Activated CD8-positive, alpha-beta memory T cell treated with anti-CD3 and anti-CD28 coated beads, Interleukin-2, amount 50 U/mL, for 48 hours (primary cell): ENCODE data around the gene ROCK2.
A peak's percentile ranks its signal among the peaks of the same experiment; 100 is the strongest.
"Not testable (repeated sequence)": the region's sequence is repeated elsewhere in the genome, so short reads cannot be mapped to it uniquely, and the experiment has no call there.

Source experiments
- DNase-seq: peaks from one replicate; pipeline ENCODE4 v3.0.0-alpha.2; 2020

ROCK2 gene

DNA sequence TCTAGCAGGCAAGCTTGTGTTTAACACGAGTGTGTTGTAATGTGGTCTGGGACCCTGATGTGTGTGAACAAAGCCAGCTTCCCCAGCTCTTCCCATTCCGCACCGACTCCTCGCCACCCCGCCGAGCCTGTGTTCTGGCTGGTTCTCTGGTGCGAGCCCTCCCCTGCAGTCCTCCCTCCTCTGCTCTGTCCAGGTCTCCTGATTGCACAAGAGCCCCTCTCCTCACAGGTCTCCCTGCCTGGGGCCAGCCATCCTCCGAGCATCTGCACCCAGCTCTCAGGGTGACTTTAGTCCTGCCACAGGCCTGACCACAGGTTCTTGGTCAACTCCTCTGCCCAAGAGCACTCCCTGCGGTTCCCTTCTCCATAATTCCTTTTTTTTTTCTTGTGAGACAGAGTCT, 175.9 kb downstream of the ROCK2 start:
- DNase-seq: no peak

DNA sequence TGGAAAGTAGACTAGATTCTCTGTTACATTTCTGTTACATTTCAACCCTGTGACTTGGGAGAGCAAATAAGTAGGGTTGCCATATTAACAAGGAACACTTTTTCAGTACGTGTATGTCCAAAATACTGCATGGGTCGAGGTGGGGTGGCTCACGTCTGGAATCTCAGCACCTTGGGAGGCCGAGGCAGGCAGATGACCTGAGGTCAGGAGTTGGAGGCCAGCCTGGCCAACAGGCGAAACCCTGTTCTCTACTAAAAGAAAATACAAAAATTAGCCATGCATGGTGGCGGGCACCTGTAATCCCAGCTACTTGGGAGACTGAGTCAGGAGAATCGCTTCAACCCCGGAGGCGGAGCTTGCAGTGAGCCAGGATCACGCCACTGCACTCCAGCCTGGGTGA, 178.0 kb downstream of the ROCK2 start:
- no peak for DNase-seq

- DNase-seq: not testable (repeated sequence)
Measured at GRCh38 chr2:11165046-11165445, 179.4 kb downstream of the ROCK2 start.

- DNase-seq: no peak
Measured at GRCh38 chr2:11163439-11164317, 180.8 kb downstream of the ROCK2 start.

- no peak for DNase-seq
Measured at GRCh38 chr2:11161747-11162146, 182.7 kb downstream of the ROCK2 start.

GRCh38 chr2:11160731-11161455, 183.5 kb downstream of the ROCK2 start:
- DNase-seq: no peak

DNA sequence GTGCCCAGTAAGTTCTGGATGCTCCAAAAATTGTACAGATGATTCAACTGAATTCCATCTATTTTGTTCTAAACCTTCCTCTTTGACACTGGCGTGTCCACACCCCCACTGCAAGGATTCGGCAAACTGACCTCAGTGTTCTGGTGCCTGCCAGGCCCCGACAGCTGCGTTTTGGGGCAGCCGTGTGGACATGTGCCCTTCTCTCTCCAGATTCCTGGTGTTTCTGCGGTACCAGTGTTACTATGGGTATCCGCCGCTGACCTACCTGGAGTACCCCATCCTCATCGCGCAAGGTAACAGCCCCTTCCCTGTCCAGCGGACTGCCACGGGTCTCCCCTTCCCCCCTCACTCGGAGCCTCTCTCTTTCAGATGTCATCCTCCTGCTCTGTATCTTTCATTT, 184.2 kb downstream of the ROCK2 start:
- no peak for DNase-seq

DNA sequence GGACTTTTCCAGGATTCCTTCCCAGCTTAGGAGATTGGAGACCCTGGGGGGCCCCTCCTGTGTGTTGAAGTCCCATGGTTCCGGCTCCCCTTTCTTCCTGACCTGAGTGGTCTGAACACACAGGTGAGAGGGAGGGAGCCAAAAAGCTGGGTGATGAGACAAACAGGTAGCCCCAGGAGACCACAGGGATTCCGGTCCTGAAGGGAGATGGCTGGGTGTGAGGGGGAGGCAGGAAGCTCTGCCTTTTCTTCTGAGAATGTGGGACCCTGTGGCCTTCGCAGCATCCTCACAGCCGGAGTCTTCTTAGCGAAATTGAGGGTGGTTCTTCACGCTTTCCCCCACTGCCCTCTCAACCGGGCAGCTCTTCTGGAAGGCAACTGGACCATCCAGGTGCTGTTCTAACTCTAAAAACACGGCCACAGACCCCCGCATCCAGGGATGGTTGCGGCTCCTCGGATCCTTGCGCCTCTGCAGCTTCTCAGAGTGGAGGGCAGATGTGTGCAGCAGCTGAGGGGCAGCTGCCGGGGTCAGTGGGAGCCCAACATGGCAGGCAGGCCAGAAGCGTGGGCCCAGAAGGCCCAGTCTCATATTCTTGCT, 184.8 kb downstream of the ROCK2 start:
- DNase-seq: no peak

DNA sequence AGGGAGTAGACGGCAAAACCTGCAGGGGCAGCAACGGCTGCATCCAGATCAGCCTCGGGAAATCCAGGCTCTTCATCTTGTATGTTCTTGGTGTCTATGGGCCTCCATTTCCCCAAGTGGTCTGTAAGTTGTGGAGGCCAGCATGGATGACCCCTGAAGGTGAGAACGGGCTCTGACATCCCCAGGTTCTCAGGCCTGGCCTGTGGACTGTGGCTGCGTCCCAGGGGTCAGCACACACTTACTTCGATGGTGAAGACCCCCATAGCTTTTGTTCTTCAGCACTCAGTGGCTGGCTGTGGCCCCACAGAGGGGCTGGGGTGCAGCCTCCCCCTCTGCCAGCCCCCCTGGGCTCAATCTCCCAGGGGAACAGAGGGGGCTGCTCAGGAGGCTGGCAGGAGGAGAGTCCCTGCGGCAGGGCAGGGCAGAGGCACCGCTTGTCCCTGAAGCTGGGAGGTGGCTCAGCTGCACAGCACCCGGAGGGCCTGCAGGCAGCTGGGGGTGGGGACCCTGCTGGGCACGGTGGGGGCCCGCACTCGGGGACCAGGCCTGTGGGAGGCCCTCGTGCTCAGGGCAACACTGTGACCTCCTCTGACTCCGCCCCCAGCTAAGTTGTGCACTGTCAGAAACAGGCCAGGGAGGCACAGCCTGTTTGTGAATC, 185.4 kb downstream of the ROCK2 start:
- no peak for DNase-seq

GRCh38 chr2:11157731-11158130, 186.7 kb downstream of the ROCK2 start:
- DNase-seq: no peak

DNA sequence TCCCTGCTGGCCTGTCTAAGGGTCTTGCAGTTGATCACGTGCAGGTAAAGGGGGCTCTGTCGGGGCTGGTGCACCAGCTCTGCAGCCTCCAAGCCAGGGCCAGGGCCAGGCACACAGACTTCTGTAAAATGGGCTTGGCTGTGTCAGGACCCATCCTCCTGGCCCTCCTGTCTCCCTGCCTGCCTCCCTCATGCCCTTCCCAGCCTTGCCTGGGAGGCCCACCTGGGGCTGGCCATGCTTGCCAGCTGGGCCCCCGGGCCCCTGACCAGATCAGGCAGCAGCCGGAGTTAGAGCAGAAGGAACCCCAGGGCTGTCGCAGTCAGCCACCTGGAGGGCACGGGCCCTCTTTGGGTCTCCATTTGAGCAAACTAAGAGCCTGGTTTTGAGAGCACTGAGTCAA, 187.1 kb downstream of the ROCK2 start:
- no peak for DNase-seq

GRCh38 chr2:11156396-11157075, 187.9 kb downstream of the ROCK2 start:
- DNase-seq: no peak

- no peak for DNase-seq
Measured at GRCh38 chr2:11155381-11156035, 188.9 kb downstream of the ROCK2 start, which contains the start of gene SLC66A3. Gene SLC66A3 (plus strand): TSS chr2:11155467. CDS start chr2:11155547, 80 bp downstream.

- peak; percentile 97 for DNase-seq
Measured at GRCh38 chr2:11154923-11155380, 189.5 kb downstream of the ROCK2 start.

- DNase-seq: no peak
Measured at GRCh38 chr2:11154016-11154922, 190.2 kb downstream of the ROCK2 start.

- no peak for DNase-seq
Measured at GRCh38 chr2:11152591-11152990, 191.8 kb downstream of the ROCK2 start.

DNA sequence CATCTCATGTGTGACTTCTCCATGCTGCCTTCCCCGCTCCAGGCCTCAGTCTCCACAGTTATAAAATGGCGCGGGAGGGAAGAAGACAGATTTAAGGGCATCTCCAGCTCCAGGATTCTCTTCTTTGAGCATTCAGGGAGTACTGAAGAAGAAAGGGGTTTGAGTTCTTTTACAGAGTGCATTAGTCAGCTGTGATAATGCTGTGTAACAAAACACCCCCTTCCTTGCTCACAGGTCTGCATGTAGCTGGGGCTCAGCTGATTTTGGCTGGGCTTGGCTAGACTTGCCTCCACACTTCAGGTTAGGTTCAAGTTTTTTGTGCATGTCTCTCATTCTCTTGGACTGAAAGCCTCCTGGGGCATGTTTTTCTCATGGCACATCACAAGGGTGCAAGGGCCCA, 197.2 kb downstream of the ROCK2 start:
- no peak for DNase-seq

GRCh38 chr2:11146076-11146475, 198.4 kb downstream of the ROCK2 start:
- no peak for DNase-seq

DNA sequence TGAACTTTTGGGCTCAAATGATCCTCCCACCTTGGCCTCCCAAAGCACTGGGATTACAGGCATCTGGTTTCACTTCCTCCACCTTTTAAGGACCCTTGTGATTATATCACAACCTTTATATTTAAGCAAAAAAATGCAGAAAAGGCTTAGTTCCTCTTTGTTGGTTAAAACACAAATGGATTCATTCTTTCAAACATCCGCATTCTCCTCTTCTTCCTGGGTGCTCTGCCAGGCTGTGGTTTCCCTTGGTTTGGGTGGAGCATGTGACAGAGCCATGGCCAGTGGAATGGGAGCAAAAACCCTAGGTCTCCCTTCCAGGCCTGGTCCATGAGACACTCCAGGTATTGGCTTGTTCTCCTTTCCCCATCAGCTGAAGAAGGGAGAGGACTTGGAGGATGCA, 199.1 kb downstream of the ROCK2 start:
- DNase-seq: no peak

GRCh38 chr2:11144738-11145079, 199.7 kb downstream of the ROCK2 start:
- no peak for DNase-seq
